Ovary (tissue), 3 donors: ENCODE results near the gene TPH2.

Experiments
- CTCF ChIP-seq, 3 donors: fragments of 450-650 bp in 2 of 3; fragments of 200-600 bp in 1 of 3; IDR thresholded peaks; one replicate each; pipeline versions ENCODE4 v1.5.1 to v1.8.0; 2016 to 2022; ENCODE audit warnings: antibody characterized with exemption in 3 of 3, mild to moderate bottlenecking in 1 of 3
- POLR2A ChIP-seq: fragments of 450-650 bp; IDR thresholded peaks from one replicate; pipeline ENCODE4 v1.6.1; 2017; ENCODE audit warnings: antibody characterized with exemption, mild to moderate bottlenecking, moderate library complexity
- donor health status: DM: no; HTN: no; CAD: no.

DNA sequence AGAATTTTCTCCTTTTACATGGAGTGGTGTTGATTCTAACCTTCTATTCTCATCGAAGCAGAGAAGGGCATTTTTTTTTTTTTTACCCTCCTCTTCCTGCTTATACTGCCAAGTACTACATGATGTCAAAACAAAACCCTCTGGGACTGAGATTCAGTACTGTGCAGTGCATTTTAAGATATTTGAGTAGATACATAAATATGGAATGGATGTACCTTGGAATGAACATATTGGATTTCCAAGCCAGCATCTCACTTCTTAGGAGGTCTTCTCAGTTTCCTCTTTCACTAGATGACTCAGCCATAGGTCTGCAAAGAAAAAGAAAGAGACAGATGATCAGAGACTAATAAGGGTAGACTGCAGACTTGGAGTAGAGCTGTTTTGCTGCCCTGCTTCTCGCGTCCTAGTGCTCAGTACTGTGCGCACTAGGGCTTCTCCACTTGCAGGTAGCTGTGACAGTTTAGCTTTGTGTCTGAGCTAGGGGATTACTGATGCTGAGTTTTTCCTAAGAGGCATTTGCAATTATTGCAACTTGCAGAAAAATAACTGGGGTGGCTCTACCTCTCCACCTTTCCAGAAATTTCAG lies 20.4 kb downstream of the TPH2 start:
- TF ChIP-seq POLR2A: no peak
- no peak for TF ChIP-seq CTCF (IDR thresholded peaks at IDR 0.05)
